ENCODE measurements around the gene DNAJA3. TPM values are rescaled to one million over a fixed set of nuclear protein-coding genes. Genes with fewer than 3 reads are reported as not detected.

DNAJA3 gene
- total RNA-seq, 4 donors from 2014 or later = 40.6 to 51.2 (median 45.9) TPM

GRCh38 chr16:4481963-4482362, 56.3 kb downstream of the DNAJA3 start:
- peaks cover 20 to 44% (median 28%) of the 10 kb centered on the region in 4 donors for H3K4me1 ChIP-seq
- H3K9me3 ChIP-seq = no peaks in the 10 kb centered on the region
- TF ChIP-seq, protein P1, sequence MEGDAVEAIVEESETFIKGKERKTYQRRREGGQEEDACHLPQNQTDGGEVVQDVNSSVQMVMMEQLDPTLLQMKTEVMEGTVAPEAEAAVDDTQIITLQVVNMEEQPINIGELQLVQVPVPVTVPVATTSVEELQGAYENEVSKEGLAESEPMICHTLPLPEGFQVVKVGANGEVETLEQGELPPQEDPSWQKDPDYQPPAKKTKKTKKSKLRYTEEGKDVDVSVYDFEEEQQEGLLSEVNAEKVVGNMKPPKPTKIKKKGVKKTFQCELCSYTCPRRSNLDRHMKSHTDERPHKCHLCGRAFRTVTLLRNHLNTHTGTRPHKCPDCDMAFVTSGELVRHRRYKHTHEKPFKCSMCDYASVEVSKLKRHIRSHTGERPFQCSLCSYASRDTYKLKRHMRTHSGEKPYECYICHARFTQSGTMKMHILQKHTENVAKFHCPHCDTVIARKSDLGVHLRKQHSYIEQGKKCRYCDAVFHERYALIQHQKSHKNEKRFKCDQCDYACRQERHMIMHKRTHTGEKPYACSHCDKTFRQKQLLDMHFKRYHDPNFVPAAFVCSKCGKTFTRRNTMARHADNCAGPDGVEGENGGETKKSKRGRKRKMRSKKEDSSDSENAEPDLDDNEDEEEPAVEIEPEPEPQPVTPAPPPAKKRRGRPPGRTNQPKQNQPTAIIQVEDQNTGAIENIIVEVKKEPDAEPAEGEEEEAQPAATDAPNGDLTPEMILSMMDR (IDR thresholded peaks at IDR 0.05) = no peak
- TF ChIP-seq POLR2A (IDR thresholded peaks at IDR 0.05; ENCODE audit: low read depth) (no peak), EP300 (IDR thresholded peaks at IDR 0.05) (no peak), POLR2AphosphoS5 (IDR thresholded peaks at IDR 0.05) (no peak)
- no peaks in the 10 kb centered on the region for H3K27me3 ChIP-seq
- H3K4me3 ChIP-seq = no peak overlapping the region
- WGBS = 91% methylated on average over 1 of the region's 1 CpG
- no peak for DNase-seq (ENCODE audit: extremely low spot score)
- intact Hi-C loops (cut with DNase I) = no loop called here
- H3K27ac ChIP-seq (replicated peaks in 1 of 4) = no peak overlapping the region
- peaks cover 0 to 36% (median 18%) of the 10 kb centered on the region in 4 donors for H3K36me3 ChIP-seq

DNA sequence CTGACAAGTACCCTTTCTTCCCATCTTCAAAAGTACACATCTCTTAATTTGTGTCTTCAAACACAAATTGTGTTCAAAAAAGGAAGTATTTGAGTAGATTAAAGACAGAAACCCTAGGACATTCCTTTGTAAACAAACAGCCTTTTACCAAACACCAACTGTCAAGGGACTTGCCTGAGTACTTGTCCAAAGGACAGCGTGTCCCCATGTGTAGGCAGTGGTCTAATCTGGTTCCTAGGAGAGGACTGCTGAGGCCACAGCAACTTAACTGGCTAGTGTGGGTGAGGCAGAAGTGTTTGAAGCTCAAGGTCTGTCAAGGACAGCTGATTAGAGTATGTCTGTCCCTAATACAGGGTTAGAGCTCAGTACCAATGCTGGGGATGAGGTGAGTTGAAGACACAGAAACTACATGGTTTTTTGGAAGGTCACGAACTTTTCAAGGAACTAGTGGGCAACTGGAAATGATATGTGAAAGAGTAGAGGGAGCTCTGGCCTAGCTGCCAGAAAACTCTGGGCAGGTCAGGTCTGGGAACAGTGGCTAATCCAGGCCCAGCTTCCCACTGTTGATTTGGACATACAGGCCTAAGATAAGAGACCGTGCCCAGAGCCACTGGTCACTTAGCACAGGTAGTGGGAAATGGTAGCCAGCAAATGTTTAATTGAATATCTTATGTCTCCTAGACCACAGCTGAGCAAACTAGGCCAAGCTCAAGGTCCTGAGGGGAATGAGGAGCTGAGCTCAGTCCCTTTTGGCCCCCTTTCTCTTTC, 60.6 kb downstream of the DNAJA3 start:
- intact Hi-C loops (cut with DNase I) = no loop called here
- Histone ChIP-seq H3K4me3 (no peak overlapping the region), H3K4me1 (peaks cover 6 to 45% (median 22%) of the 10 kb centered on the region in 4 donors), H3K9me3 (no peaks in the 10 kb centered on the region), H3K27me3 (no peaks in the 10 kb centered on the region), H3K27ac (replicated peaks in 1 of 4) (peak overlapping the region; percentile 37 to 66 (median 46)), H3K36me3 (peaks cover 0 to 55% (median 36%) of the 10 kb centered on the region in 4 donors)
- no peak for DNase-seq (ENCODE audit: extremely low spot score)
- no peak for TF ChIP-seq EP300 (IDR thresholded peaks at IDR 0.05)
- TF ChIP-seq, protein P1 (IDR thresholded peaks at IDR 0.05) = no peak
- peak; percentile 26 to 47 for TF ChIP-seq POLR2AphosphoS5 (IDR thresholded peaks at IDR 0.05)
- WGBS = 92% methylated on average over 3 of the region's 3 CpGs

GRCh38 chr16:4487955-4488498, 62.4 kb downstream of the DNAJA3 start:
- Histone ChIP-seq H3K27me3 (no peaks in the 10 kb centered on the region), H3K36me3 (peaks cover 0 to 56% (median 36%) of the 10 kb centered on the region in 4 donors), H3K4me3 (no peak overlapping the region), H3K27ac (replicated peaks in 1 of 4) (peak overlapping the region in 2 of 4 donors; percentile 16 to 37), H3K9me3 (no peaks in the 10 kb centered on the region), H3K4me1 (peaks cover 6 to 38% (median 22%) of the 10 kb centered on the region in 4 donors)
- intact Hi-C loops (cut with DNase I) = no loop called here
- WGBS = 63% methylated on average over 5 of the region's 5 CpGs
- no peak for DNase-seq (ENCODE audit: extremely low spot score)
- TF ChIP-seq POLR2A (IDR thresholded peaks at IDR 0.05; ENCODE audit: low read depth) (no peak), EP300 (IDR thresholded peaks at IDR 0.05) (no peak), POLR2AphosphoS5 (IDR thresholded peaks at IDR 0.05) (no peak)
- TF ChIP-seq, protein P1 (IDR thresholded peaks at IDR 0.05) = no peak

DNA sequence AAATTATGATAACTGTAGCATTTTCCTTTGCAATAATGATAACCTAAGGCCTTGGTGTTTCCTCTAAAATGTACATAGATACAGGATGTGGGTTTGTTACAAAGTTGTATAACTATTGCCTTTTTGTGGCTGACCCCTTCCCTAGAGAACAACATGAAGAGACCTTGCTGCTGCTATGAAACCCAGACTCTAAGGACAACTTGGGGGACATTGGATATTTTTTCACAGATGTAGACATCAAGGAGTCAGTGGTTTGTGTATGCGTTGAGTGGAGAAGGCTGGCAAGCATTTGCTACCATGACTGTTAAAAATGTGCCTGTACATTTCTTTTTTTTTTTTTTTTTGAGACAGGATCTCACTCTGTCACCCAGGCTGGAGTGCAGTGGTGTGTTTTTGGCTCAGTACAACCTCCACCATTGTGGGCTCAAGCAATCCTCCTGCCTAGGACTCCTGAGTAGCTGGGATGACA, 62.9 kb downstream of the DNAJA3 start:
- WGBS = 63% methylated on average over 1 of the region's 1 CpG
- peaks cover 0 to 56% (median 35%) of the 10 kb centered on the region in 4 donors for H3K36me3 ChIP-seq
- no peak for DNase-seq (ENCODE audit: extremely low spot score)
- no peak overlapping the region for H3K4me3 ChIP-seq
- intact Hi-C loops (cut with DNase I) = no loop called here
- TF ChIP-seq, protein P1 (IDR thresholded peaks at IDR 0.05) = no peak
- no peak for TF ChIP-seq POLR2AphosphoS5 (IDR thresholded peaks at IDR 0.05)
- no peak for TF ChIP-seq POLR2A (IDR thresholded peaks at IDR 0.05; ENCODE audit: low read depth)
- no peak for TF ChIP-seq EP300 (IDR thresholded peaks at IDR 0.05)
- H3K27ac ChIP-seq (replicated peaks in 1 of 4) = peak overlapping the region in 2 of 4 donors; percentile 16 to 30
- no peaks in the 10 kb centered on the region for H3K27me3 ChIP-seq
- H3K4me1 ChIP-seq = peaks cover 6 to 38% (median 22%) of the 10 kb centered on the region in 4 donors
- no peaks in the 10 kb centered on the region for H3K9me3 ChIP-seq
